BE2C (cell line): Measurements from ENCODE around the gene SCML1.

Experiments
- DNase-seq: peaks from one replicate; pipeline ENCODE4 v3.0.0-alpha.2; 2020
- H3K27me3 ChIP-seq: fragments of 250-450 bp; sonication (Bioruptor Pico); 2 replicates; pipeline ENCODE4 v1.5.1; 2020; ENCODE audit warnings: mild to moderate bottlenecking
- H3K36me3 ChIP-seq: fragments of 250-450 bp; sonication (Bioruptor Pico); 2 replicates; pipeline ENCODE4 v1.5.1; 2020; ENCODE audit warnings: mild to moderate bottlenecking
- H3K4me1 ChIP-seq: fragments of 250-450 bp; sonication (Bioruptor Pico); 2 replicates; pipeline ENCODE4 v1.5.1; 2020
- H3K4me3 ChIP-seq: 2 replicates; pipeline ENCODE4 v1.5.1; 2011; ENCODE audit warnings: low read depth, low read length
- H3K9me3 ChIP-seq: fragments of 250-450 bp; sonication (Bioruptor Pico); 2 replicates; pipeline ENCODE4 v1.5.1; 2020
- TF ChIP-seq, protein P1 (sequence below): IDR thresholded peaks from 2 replicates; pipeline ENCODE4 v1.5.1; 2012; ENCODE audit warnings: mild to moderate bottlenecking, low read depth, low read length

SCML1 gene

DNA sequence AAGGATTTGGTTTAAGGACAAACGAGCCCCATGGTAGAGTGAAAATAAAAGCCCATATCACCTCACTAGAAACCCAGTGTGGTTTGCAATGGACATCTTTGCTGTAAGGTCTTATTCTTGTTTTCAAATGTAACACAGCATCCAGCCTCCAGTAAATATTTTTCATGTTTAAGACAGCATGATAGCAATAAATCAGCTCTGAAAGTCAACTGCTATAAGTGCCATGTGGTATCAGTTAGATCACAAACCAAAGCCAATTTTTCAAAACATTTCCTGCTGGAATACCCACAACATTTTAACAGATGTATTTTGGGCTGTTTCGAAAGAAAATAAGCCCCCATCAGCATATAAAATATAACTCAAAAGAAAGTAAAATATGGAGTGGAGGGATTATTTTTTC is 24.0 kb upstream of the SCML1 start:
- DNase-seq = no peak
- no peaks in the 10 kb centered on the region for H3K9me3 ChIP-seq
- H3K4me1 ChIP-seq = no peaks in the 10 kb centered on the region
- no peak overlapping the region for H3K4me3 ChIP-seq
- TF ChIP-seq, protein P1, sequence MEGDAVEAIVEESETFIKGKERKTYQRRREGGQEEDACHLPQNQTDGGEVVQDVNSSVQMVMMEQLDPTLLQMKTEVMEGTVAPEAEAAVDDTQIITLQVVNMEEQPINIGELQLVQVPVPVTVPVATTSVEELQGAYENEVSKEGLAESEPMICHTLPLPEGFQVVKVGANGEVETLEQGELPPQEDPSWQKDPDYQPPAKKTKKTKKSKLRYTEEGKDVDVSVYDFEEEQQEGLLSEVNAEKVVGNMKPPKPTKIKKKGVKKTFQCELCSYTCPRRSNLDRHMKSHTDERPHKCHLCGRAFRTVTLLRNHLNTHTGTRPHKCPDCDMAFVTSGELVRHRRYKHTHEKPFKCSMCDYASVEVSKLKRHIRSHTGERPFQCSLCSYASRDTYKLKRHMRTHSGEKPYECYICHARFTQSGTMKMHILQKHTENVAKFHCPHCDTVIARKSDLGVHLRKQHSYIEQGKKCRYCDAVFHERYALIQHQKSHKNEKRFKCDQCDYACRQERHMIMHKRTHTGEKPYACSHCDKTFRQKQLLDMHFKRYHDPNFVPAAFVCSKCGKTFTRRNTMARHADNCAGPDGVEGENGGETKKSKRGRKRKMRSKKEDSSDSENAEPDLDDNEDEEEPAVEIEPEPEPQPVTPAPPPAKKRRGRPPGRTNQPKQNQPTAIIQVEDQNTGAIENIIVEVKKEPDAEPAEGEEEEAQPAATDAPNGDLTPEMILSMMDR = no peak
- no peaks in the 10 kb centered on the region for H3K36me3 ChIP-seq
- H3K27me3 ChIP-seq = no peaks in the 10 kb centered on the region

DNA sequence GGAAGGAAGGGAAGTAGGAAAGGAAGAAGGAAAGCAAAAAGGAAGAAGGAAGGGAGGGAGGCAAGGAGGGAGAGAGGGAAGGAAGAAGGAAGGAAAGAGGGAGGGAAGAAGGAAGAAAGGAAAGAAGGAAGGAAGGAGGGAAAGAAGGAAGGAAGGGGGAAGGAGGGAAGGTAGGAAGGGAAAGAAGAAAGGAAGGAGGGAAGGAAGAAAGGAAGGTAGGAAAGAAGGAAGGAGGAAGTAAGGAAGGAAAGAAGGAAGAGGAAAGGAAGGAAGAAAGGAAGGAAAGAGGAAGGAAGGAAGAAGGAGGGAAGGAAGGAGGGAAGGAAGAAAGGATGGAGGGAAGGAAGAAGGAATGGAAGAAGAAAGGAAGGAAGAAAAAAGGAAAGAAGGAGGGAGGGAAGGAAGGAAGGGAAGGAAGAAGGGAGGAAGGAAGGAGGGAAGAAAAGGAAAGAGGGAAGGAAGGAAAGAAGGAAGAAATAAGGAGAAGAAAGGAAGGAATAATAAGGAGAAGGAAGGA is 18.6 kb upstream of the SCML1 start:
- H3K27me3 ChIP-seq = no peaks in the 10 kb centered on the region
- TF ChIP-seq, protein P1 = no peak
- H3K4me3 ChIP-seq = no peak overlapping the region
- H3K4me1 ChIP-seq = no peaks in the 10 kb centered on the region
- H3K36me3 ChIP-seq = no peaks in the 10 kb centered on the region
- DNase-seq = no peak
- no peaks in the 10 kb centered on the region for H3K9me3 ChIP-seq

DNA sequence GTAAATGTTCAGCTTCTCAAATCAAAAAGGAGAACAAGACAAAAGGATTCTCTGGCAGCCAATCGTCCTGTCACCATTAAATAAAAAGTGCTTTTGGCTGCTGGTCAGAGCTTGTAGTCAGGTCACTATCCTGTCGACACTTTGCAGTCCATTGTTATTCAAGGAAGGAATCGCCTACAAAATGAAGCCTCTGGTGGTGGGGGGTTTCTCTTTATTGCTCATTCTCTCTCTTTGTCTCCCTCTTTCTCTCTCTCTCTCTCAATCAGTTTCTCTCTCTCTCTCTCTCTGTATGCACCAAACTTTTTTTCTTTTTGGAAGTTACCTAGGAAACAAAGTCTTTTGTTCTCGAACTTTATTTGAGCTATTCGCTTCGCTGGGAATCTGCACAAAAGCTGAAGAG is 17.6 kb upstream of the SCML1 start:
- H3K27me3 ChIP-seq = no peaks in the 10 kb centered on the region
- no peak for DNase-seq
- no peaks in the 10 kb centered on the region for H3K36me3 ChIP-seq
- TF ChIP-seq, protein P1 = no peak
- no peaks in the 10 kb centered on the region for H3K4me1 ChIP-seq
- H3K9me3 ChIP-seq = no peaks in the 10 kb centered on the region
- no peak overlapping the region for H3K4me3 ChIP-seq

DNA sequence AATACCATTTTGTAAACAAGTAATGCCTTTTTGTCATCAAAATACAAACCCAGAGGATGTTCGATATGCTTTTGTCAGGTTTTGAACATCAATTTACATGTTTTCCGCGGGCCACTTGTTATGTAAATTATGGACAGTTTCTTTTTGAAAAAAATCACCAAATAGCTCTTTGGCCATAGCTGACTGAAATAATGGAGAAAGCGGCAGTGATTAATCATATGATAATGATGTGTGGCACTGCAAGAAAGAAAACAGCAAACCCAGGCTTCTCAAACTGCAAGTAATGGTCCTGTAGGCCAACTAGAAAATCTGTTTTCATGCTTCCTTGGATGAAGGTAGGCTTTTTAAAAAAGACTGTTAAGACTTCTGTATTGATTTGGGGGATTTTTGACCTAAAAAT is 15.6 kb upstream of the SCML1 start:
- H3K36me3 ChIP-seq = no peaks in the 10 kb centered on the region
- H3K9me3 ChIP-seq = no peaks in the 10 kb centered on the region
- no peaks in the 10 kb centered on the region for H3K27me3 ChIP-seq
- TF ChIP-seq, protein P1 = no peak
- H3K4me3 ChIP-seq = no peak overlapping the region
- no peak for DNase-seq
- no peaks in the 10 kb centered on the region for H3K4me1 ChIP-seq

DNA sequence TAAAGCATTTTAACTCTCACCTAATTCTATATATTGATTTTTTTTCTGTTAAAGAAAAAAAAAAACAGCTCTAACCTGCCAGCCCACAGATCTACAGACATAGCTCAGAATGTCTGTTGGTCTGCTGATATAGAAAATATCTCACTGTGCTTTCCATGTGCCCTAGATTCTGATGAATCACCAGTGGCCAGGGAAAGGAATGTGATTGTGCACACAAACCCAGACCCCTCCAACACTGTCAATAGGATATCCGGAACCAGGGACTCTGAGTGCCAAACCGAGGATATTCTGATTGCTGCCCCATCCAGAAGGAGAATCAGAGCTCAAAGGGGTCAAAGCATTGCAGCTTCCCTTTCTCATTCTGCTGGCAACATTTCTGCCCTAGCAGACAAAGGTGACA is 12.1 kb upstream of the SCML1 start:
- no peak for DNase-seq
- Histone ChIP-seq H3K4me3 (no peak overlapping the region), H3K27me3 (no peaks in the 10 kb centered on the region), H3K4me1 (no peaks in the 10 kb centered on the region), H3K36me3 (no peaks in the 10 kb centered on the region), H3K9me3 (no peaks in the 10 kb centered on the region)
- TF ChIP-seq, protein P1 = no peak

DNA sequence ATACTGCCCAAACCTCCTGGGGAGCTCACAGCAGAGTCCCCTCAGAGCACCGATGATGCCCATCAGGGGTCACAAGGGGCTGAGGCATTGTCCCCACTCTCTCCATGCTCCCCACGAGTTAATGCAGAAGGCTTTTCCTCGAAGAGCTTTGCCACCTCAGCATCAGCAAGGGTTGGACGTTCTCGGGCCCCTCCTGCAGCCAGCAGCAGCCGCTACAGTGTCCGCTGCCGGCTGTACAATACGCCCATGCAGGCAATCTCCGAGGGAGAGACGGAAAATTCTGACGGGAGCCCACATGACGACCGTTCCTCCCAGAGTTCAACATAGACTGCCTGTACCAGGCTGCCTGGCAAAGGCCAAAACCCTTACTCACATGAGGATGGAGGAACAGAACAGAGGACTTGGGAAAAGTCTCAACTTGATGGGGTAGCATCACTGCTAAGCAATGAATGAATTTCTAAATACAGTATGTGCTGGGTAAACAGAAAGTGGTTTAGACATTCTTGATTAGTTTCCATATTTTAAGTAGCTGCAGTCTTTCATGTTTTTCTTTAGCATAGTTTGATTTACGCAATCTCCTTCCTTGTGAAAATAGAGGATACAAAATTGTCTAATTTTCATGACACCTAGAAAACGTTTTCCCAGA is 5.0 kb upstream of the SCML1 start:
- no peaks in the 10 kb centered on the region for H3K27me3 ChIP-seq
- H3K4me3 ChIP-seq = no peak overlapping the region
- TF ChIP-seq, protein P1 = no peak
- DNase-seq = no peak
- no peaks in the 10 kb centered on the region for H3K9me3 ChIP-seq
- no peaks in the 10 kb centered on the region for H3K4me1 ChIP-seq
- H3K36me3 ChIP-seq = no peaks in the 10 kb centered on the region
